PC-3 (cell line): ENCODE data around the gene TRMT112.

ENCODE experiments used
- EZH2phosphoT487 ChIP-seq: fragments of 300-600 bp; sonication (generic); IDR thresholded peaks from 2 replicates; pipeline ENCODE4 v1.6.1; 2018; ENCODE audit warnings: mild to moderate bottlenecking, antibody characterized with exemption, low read length, borderline replicate concordance
- TF ChIP-seq, protein P1 (sequence below): fragments of 300-600 bp; sonication (generic); conservative IDR thresholded peaks from 2 replicates; pipeline ENCODE4 v1.5.1; 2017; ENCODE audit warnings: antibody characterized with exemption, low read depth, mild to moderate bottlenecking, low read length

DNA sequence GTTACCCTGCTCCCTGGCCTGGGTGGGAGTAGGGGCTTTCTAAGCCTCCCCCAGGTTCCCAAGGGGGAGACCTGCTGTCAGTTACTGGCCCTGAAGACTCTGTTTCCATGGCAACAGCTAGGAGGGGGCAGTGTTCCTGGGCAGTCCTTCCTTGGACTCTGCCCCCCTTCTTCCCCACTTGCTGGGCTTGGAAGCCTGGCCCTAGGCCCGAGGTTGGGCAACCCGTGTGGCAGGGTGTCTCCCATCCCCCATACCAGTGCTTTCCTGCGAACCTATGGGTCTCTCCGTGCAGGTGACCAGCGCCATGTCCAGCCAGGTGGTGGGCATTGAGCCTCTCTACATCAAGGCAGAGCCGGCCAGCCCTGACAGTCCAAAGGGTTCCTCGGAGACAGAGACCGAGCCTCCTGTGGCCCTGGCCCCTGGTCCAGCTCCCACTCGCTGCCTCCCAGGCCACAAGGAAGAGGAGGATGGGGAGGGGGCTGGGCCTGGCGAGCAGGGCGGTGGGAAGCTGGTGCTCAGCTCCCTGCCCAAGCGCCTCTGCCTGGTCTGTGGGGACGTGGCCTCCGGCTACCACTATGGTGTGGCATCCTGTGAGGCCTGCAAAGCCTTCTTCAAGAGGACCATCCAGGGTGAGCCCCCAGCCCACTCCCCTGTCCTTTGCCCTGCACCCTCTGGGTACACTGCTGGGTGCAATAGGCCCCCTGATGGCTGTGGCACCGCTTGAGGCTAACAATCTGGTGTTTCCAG is 10.3 kb downstream of the TRMT112 start:
- TF ChIP-seq, protein P1, sequence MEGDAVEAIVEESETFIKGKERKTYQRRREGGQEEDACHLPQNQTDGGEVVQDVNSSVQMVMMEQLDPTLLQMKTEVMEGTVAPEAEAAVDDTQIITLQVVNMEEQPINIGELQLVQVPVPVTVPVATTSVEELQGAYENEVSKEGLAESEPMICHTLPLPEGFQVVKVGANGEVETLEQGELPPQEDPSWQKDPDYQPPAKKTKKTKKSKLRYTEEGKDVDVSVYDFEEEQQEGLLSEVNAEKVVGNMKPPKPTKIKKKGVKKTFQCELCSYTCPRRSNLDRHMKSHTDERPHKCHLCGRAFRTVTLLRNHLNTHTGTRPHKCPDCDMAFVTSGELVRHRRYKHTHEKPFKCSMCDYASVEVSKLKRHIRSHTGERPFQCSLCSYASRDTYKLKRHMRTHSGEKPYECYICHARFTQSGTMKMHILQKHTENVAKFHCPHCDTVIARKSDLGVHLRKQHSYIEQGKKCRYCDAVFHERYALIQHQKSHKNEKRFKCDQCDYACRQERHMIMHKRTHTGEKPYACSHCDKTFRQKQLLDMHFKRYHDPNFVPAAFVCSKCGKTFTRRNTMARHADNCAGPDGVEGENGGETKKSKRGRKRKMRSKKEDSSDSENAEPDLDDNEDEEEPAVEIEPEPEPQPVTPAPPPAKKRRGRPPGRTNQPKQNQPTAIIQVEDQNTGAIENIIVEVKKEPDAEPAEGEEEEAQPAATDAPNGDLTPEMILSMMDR = no peak
- no peak for TF ChIP-seq EZH2phosphoT487
